ENCODE data around the gene UBE2QL1. TPM values are rescaled to one million over a fixed set of nuclear protein-coding genes. Genes with fewer than 3 reads are reported as not detected.

The UBE2QL1 gene
- total RNA-seq, 1 donor from 2014 or later, result not detected

DNA sequence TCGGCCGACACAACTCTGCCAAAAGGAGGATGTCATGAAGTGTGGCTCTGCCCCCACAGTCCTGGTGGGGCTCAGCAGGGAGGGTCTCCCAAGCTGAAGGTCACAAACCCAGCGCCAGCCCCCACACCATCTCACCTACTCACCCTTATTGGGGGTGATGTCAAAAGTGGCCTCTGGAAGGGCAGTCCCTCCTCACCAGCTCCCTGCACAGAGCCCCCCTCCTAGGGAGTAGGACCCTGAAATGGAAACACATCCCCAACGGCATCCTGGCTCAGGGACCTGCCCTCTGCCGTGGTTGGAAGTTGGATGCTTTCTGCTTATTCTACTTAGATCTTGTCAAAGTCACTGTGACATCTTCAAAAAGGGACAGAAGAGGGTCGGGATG, 94.7 kb downstream of the UBE2QL1 start:
- Mint-ChIP-seq H3K27ac (ENCODE audit: unreplicated experiment) (no peak overlapping the region), H3K9me3 (ENCODE audit: unreplicated experiment) (peaks cover 4% of the 10 kb centered on the region), H3K4me3 (ENCODE audit: unreplicated experiment) (no peak overlapping the region), H3K4me1 (ENCODE audit: unreplicated experiment) (no peaks in the 10 kb centered on the region), H3K27me3 (ENCODE audit: unreplicated experiment) (no peaks in the 10 kb centered on the region), H3K36me3 (ENCODE audit: unreplicated experiment) (no peaks in the 10 kb centered on the region)
- TF ChIP-seq, protein P1, sequence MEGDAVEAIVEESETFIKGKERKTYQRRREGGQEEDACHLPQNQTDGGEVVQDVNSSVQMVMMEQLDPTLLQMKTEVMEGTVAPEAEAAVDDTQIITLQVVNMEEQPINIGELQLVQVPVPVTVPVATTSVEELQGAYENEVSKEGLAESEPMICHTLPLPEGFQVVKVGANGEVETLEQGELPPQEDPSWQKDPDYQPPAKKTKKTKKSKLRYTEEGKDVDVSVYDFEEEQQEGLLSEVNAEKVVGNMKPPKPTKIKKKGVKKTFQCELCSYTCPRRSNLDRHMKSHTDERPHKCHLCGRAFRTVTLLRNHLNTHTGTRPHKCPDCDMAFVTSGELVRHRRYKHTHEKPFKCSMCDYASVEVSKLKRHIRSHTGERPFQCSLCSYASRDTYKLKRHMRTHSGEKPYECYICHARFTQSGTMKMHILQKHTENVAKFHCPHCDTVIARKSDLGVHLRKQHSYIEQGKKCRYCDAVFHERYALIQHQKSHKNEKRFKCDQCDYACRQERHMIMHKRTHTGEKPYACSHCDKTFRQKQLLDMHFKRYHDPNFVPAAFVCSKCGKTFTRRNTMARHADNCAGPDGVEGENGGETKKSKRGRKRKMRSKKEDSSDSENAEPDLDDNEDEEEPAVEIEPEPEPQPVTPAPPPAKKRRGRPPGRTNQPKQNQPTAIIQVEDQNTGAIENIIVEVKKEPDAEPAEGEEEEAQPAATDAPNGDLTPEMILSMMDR (IDR thresholded peaks at IDR 0.05), result no peak
- DNase-seq (ENCODE audit: extremely low spot score, unreplicated experiment), result peak; percentile 76

DNA sequence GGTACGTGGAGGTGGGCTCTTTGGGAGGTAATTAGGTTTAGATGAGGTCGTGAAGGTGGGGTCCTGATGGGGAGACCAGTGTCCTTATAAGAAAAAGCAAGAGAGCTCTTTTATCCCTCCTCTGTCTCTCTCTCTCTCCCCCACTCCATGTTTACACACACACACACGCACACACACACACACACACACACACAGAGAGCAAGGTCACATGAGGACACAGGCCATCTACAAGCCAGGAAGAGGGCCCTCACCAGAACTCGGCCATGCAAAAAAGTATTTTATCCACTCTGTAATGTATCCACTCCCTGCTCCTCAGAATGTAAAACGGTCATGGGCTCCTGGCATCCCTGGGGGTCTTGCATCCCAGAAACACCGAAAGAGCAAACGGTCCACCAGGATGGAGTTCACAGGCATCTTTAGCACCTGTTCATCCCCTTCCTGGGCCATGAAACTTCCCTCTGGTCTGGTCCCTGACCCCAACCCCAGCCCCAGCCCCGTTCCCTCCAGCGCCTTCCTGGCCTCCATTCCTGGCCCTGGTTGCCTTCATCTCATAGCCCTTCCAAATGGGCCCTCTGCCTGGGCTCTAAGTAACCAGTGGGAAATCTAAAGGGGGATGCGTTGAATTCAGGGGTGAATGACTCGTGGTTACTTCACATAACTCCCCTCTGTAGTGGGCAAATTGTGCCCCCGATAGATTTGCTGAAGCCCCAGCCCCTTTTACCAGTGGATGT, 95.3 kb downstream of the UBE2QL1 start:
- H3K4me3 Mint-ChIP-seq (ENCODE audit: unreplicated experiment), result no peak overlapping the region
- no peaks in the 10 kb centered on the region for H3K36me3 Mint-ChIP-seq (ENCODE audit: unreplicated experiment)
- H3K27ac Mint-ChIP-seq (ENCODE audit: unreplicated experiment), result no peak overlapping the region
- no peaks in the 10 kb centered on the region for H3K27me3 Mint-ChIP-seq (ENCODE audit: unreplicated experiment)
- peak; percentile 46 for DNase-seq (ENCODE audit: extremely low spot score, unreplicated experiment)
- TF ChIP-seq, protein P1 (IDR thresholded peaks at IDR 0.05), result no peak
- peaks cover 4% of the 10 kb centered on the region for H3K9me3 Mint-ChIP-seq (ENCODE audit: unreplicated experiment)
- H3K4me1 Mint-ChIP-seq (ENCODE audit: unreplicated experiment), result no peaks in the 10 kb centered on the region

Other genes starting within 250 kb of the UBE2QL1 start
- 28.2 and 31.0 TPM in 2 replicates for gene MED10, start 70.3 kb upstream of the UBE2QL1 start, total RNA-seq
- 48.7 and 50.1 TPM in 2 replicates for gene NSUN2, start 184.2 kb downstream of the UBE2QL1 start, total RNA-seq
- gene SRD5A1, start 184.6 kb downstream of the UBE2QL1 start, total RNA-seq, result 25.0 and 28.5 TPM in 2 replicates